ENCODE measurements around the gene OR51F1. TPM values are rescaled to one million over a fixed set of nuclear protein-coding genes. Genes with fewer than 3 reads are reported as not detected.
"Not testable (repeated sequence)": the region's sequence is repeated elsewhere in the genome, so short reads cannot be mapped to it uniquely, and the experiment has no call there.

OR51F1 gene
- not detected for total RNA-seq

GRCh38 chr11:4769838-4770237 is at the start of gene OR51F1:
OR51F1 (minus strand) TSS chr11:4769938; CDS start chr11:4769938, 0 bp downstream.
- TF ChIP-seq POLR2A (IDR thresholded peaks at IDR 0.05) (no peak), CTCF (IDR thresholded peaks at IDR 0.05) (no peak)
- no peaks in the 10 kb centered on the region for H3K9me3 ChIP-seq
- no peaks in the 10 kb centered on the region for H3K27me3 ChIP-seq
- ATAC-seq = no peak
- no peaks in the 10 kb centered on the region for H3K4me1 ChIP-seq
- intact Hi-C loops (cut with DNase I) = no loop called here
- H3K27ac ChIP-seq = no peak within 1 kb of the TSS
- DNase-seq = no peak
- H3K4me3 ChIP-seq = no peak within 1 kb of the TSS
- 82 to 94% methylated on average over 1 of the region's 1 CpG for WGBS, 2 donors
- no peaks in the 10 kb centered on the region for H3K36me3 ChIP-seq (replicated peaks in 1 of 2; ENCODE audit: insufficient read depth in 1 of 2, low read depth in 2 of 2)

- Histone ChIP-seq H3K27ac (no peak overlapping the region), H3K36me3 (replicated peaks in 1 of 2; ENCODE audit: insufficient read depth in 1 of 2, low read depth in 2 of 2) (no peaks in the 10 kb centered on the region), H3K4me1 (no peaks in the 10 kb centered on the region), H3K4me3 (no peak overlapping the region), H3K27me3 (no peaks in the 10 kb centered on the region), H3K9me3 (no peaks in the 10 kb centered on the region)
- whole genome bisulfite sequencing, 2 donors = 73 to 83% methylated on average over 2 of the region's 2 CpGs
- DNase-seq (no peak), ATAC-seq (no peak)
- intact Hi-C loops (cut with DNase I) = no loop called here
- TF ChIP-seq POLR2A (IDR thresholded peaks at IDR 0.05) = no peak
- TF ChIP-seq CTCF (IDR thresholded peaks at IDR 0.05) = no peak
Measured at GRCh38 chr11:4809246-4809645, 39.5 kb upstream of the OR51F1 start.

GRCh38 chr11:4808476-4808875 is 38.7 kb upstream of the OR51F1 start:
- Histone ChIP-seq H3K4me1 (no peaks in the 10 kb centered on the region), H3K9me3 (no peaks in the 10 kb centered on the region), H3K36me3 (replicated peaks in 1 of 2; ENCODE audit: insufficient read depth in 1 of 2, low read depth in 2 of 2) (no peaks in the 10 kb centered on the region), H3K27me3 (no peaks in the 10 kb centered on the region), H3K4me3 (no peak overlapping the region), H3K27ac (no peak overlapping the region)
- intact Hi-C loops (cut with DNase I) = no loop called here
- ATAC-seq = no peak
- TF ChIP-seq POLR2A (IDR thresholded peaks at IDR 0.05) = no peak
- TF ChIP-seq CTCF (IDR thresholded peaks at IDR 0.05) = no peak
- no peak for DNase-seq
- 55 to 70% methylated on average over 1 of the region's 1 CpG for WGBS, 2 donors

GRCh38 chr11:4804280-4804679 is 34.5 kb upstream of the OR51F1 start, which contains the start of gene OR52R1:
OR52R1 (minus strand) TSS chr11:4804380; CDS start chr11:4804380, 0 bp downstream.
- DNase-seq (no peak), ATAC-seq (no peak)
- Histone ChIP-seq H3K9me3 (no peaks in the 10 kb centered on the region), H3K27ac (no peak within 1 kb of the TSS), H3K4me3 (no peak within 1 kb of the TSS), H3K4me1 (no peaks in the 10 kb centered on the region), H3K27me3 (no peaks in the 10 kb centered on the region), H3K36me3 (replicated peaks in 1 of 2; ENCODE audit: insufficient read depth in 1 of 2, low read depth in 2 of 2) (no peaks in the 10 kb centered on the region)
- TF ChIP-seq CTCF (IDR thresholded peaks at IDR 0.05) (no peak), POLR2A (IDR thresholded peaks at IDR 0.05) (no peak)
- intact Hi-C loops (cut with DNase I) = no loop called here
- WGBS, 2 donors = 80 to 84% methylated on average over 3 of the region's 3 CpGs

GRCh38 chr11:4801316-4801715 is 31.6 kb upstream of the OR51F1 start:
- H3K4me3 ChIP-seq; ATAC-seq; H3K27ac ChIP-seq; H3K4me1 ChIP-seq; H3K9me3 ChIP-seq; H3K36me3 ChIP-seq (replicated peaks in 1 of 2; ENCODE audit: insufficient read depth in 1 of 2, low read depth in 2 of 2); H3K27me3 ChIP-seq; intact Hi-C loops (cut with DNase I); DNase-seq: not testable (repeated sequence)
- 92 to 97% methylated on average over 5 of the region's 5 CpGs for WGBS, 2 donors

Measured in body of pancreas (tissue), 4 donors.